BJ (cell line): ENCODE measurements around the gene FXYD6. TPM values are rescaled to one million over a fixed set of nuclear protein-coding genes. Genes with fewer than 3 reads are reported as not detected.

Source experiments
- CTCF ChIA-PET: fragments of 350-600 bp; formaldehyde crosslinking; extraction: SDS; loops from one replicate; lab custom pipeline; 2021; ENCODE audit warnings: antibody characterized with exemption, inconsistent platforms; lab: Yijun Ruan, JAX
- POLR2A ChIA-PET: fragments of 300-600 bp; sonication (Branson Sonifier 250); formaldehyde crosslinking; extraction: SDS; loops from one replicate; lab custom pipeline; 2021; ENCODE audit warnings: antibody characterized with exemption; lab: Charles Lee
- DNase-seq: peaks from one replicate; pipeline ENCODE4 v3.0.0-alpha.2; 2011; ENCODE audit warnings: low read depth
- H3K27me3 ChIP-seq: 2 replicates; pipeline ENCODE4 v1.6.0; 2011; ENCODE audit warnings: low read length; ENCODE audit not compliant: control insufficient read depth, insufficient read depth
- H3K36me3 ChIP-seq: 2 replicates; pipeline ENCODE4 v1.5.1; 2011; ENCODE audit warnings: low read length; ENCODE audit not compliant: control insufficient read depth, insufficient read depth
- H3K4me3 ChIP-seq: 2 replicates; pipeline ENCODE4 v1.5.1; 2011; ENCODE audit warnings: low read depth, mild to moderate bottlenecking, control low read depth, low read length
- CTCF ChIP-seq: IDR thresholded peaks from 2 replicates; pipeline ENCODE4 v1.5.1; 2011; ENCODE audit warnings: low read depth, mild to moderate bottlenecking, control low read depth, inconsistent platforms, low read length, moderate library complexity; ENCODE audit not compliant: insufficient read depth
- polyA plus RNA-seq: library from polyadenylated mRNA; depleted of rRNA; stranded (reverse); fragments of >200 nt; gene quantifications from 2 replicates; pipeline ENCODE4 v1.2.3, GENCODE V29; 2011

FXYD6 gene
- polyA plus RNA-seq, 1 experiment = not detected

GRCh38 chr11:117918366-117919255, 42.2 kb upstream of the FXYD6 start:
- no peak for TF ChIP-seq CTCF
- Histone ChIP-seq H3K27me3 (no peaks in the 10 kb centered on the region; the same call in none of the 2 replicates), H3K36me3 (no peaks in the 10 kb centered on the region), H3K4me3 (no peak overlapping the region)
- ChIA-PET POLR2A (no interaction called here), CTCF (interaction anchor here (0.6 to 1.1 kb wide), 2 partner anchors 9 to 28 kb away, joined by 3 to 4 read pairs; no protein-coding TSS in a partner anchor)
- DNase-seq = no peak

GRCh38 chr11:117917591-117918151, 41.2 kb upstream of the FXYD6 start:
- TF ChIP-seq CTCF = no peak
- POLR2A ChIA-PET = no interaction called here
- Histone ChIP-seq H3K27me3 (no peaks in the 10 kb centered on the region; the same call in none of the 2 replicates), H3K4me3 (no peak overlapping the region), H3K36me3 (no peaks in the 10 kb centered on the region)
- CTCF ChIA-PET = no interaction called here
- DNase-seq = no peak

- no peaks in the 10 kb centered on the region; the same call in none of the 2 replicates for H3K27me3 ChIP-seq
- CTCF ChIA-PET = interaction anchor here (1.2 to 1.4 kb wide), 3 partner anchors 8 to 30 kb away, joined by 3 to 5 read pairs (median 3); no protein-coding TSS in a partner anchor
- no peak for TF ChIP-seq CTCF
- no peak for DNase-seq
- no peaks in the 10 kb centered on the region for H3K36me3 ChIP-seq
- POLR2A ChIA-PET = no interaction called here
- no peak overlapping the region for H3K4me3 ChIP-seq
Observed at GRCh38 chr11:117916956-117917355, 40.5 kb upstream of the FXYD6 start.

DNA sequence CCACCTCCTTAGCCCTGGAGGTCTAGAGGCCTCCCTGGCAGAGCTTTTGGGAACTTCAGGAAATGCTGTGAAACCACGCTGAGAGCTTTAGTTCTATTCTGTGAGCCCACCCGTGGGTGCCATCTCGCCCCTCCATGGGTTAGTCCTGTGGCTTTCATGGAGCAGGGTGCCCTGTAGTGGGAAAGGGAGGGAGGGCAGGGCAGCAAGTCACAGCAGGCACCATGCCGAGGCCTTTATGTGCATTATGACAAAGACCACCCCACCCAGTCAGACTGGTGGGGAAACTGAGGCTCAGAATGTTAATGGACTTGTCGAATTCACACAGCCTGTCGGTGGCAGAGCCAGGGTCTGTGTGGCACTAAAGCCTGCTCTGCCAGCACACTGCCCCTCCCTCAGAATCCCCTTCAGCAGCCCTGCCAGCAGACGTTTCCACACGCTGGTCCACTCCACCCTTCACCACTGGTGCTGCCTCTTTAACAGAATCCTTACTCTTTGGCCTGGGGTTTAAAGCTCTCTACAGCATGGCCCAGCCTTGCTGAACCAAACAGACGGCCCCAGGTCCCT, 39.3 kb upstream of the FXYD6 start:
- CTCF ChIA-PET = interaction anchor here (1.3 to 1.4 kb wide), 3 partner anchors 10 to 108 kb away, joined by 3 to 5 read pairs (median 4); no protein-coding TSS in a partner anchor
- H3K27me3 ChIP-seq = no peaks in the 10 kb centered on the region; the same call in none of the 2 replicates
- DNase-seq = no peak
- H3K4me3 ChIP-seq = no peak overlapping the region
- TF ChIP-seq CTCF = no peak
- H3K36me3 ChIP-seq = no peaks in the 10 kb centered on the region
- POLR2A ChIA-PET = no interaction called here
